SK-N-SH (cell line): Measurements from ENCODE around the gene ALOX5AP.

ENCODE experiments used
- ELF1 ChIP-seq: IDR thresholded peaks from 2 replicates; pipeline ENCODE4 v1.4.0; 2012
- EP300 ChIP-seq, 2 experiments: IDR thresholded peaks; 2 replicates each; pipeline versions ENCODE4 v1.4.0 to v1.6.1; 2012; ENCODE audit warnings: borderline replicate concordance in 1 of 2, low read depth in 1 of 2, low read length in 1 of 2
- FOXM1 ChIP-seq: IDR thresholded peaks from 2 replicates; pipeline ENCODE4 v1.4.0; 2012; ENCODE audit warnings: low read depth, mild to moderate bottlenecking
- GATA2 ChIP-seq: sonication (generic); formaldehyde crosslinking; IDR thresholded peaks from 2 replicates; pipeline ENCODE4 v1.5.0; 2020; ENCODE audit warnings: mild to moderate bottlenecking, missing genetic modification reagents
- PBX3 ChIP-seq: IDR thresholded peaks from 2 replicates; pipeline ENCODE4; 2012
- POLR2AphosphoS5 ChIP-seq: IDR thresholded peaks from 2 replicates; pipeline ENCODE4 v1.6.1; 2012; ENCODE audit warnings: low read depth, low read length
- RAD21 ChIP-seq: IDR thresholded peaks from 2 replicates; pipeline ENCODE4 v1.6.1; 2012; ENCODE audit warnings: mild to moderate bottlenecking, low read length
- REST ChIP-seq: IDR thresholded peaks from 2 replicates; pipeline ENCODE4 v1.6.1; 2012; ENCODE audit warnings: mild to moderate bottlenecking, low read depth, low read length, moderate library complexity
- SIN3A ChIP-seq: IDR thresholded peaks from 2 replicates; pipeline ENCODE4 v1.6.1; 2012; ENCODE audit warnings: low read depth, mild to moderate bottlenecking, low read length, moderate library complexity, borderline replicate concordance
- SMC3 ChIP-seq: IDR thresholded peaks from 2 replicates; pipeline ENCODE4 v1.6.1; 2012; ENCODE audit warnings: low read depth, low read length, improper control_type of control experiment
- TAF1 ChIP-seq: IDR thresholded peaks from 2 replicates; pipeline ENCODE4 v1.6.1; 2012; ENCODE audit warnings: low read depth, mild to moderate bottlenecking, low read length, moderate library complexity, borderline replicate concordance
- TCF12 ChIP-seq: IDR thresholded peaks from 2 replicates; pipeline ENCODE4 v1.4.0; 2012
- TF ChIP-seq, protein P1 (sequence below): fragments of 200-600 bp; sonication (generic); IDR thresholded peaks from 2 replicates; pipeline ENCODE4 v1.6.1; 2017; ENCODE audit warnings: antibody characterized with exemption, mild to moderate bottlenecking, moderate library complexity
- TF ChIP-seq, protein P2 (sequence below): IDR thresholded peaks from 2 replicates; pipeline ENCODE4 v1.4.0; 2012; ENCODE audit warnings: low read depth, borderline replicate concordance

- TF ChIP-seq EP300 (IDR thresholded peaks at IDR 0.05; ENCODE audit: borderline replicate concordance in 1 of 2, low read depth in 1 of 2, low read length in 1 of 2) (no peak), POLR2AphosphoS5 (no peak), TCF12 (no peak), GATA2 (CRISPR knock-in tag) (no peak), REST (no peak), RAD21 (no peak), FOXM1 (no peak), SIN3A (no peak), SMC3 (no peak), PBX3 (no peak), TAF1 (no peak), ELF1 (no peak)
- TF ChIP-seq, protein P1, sequence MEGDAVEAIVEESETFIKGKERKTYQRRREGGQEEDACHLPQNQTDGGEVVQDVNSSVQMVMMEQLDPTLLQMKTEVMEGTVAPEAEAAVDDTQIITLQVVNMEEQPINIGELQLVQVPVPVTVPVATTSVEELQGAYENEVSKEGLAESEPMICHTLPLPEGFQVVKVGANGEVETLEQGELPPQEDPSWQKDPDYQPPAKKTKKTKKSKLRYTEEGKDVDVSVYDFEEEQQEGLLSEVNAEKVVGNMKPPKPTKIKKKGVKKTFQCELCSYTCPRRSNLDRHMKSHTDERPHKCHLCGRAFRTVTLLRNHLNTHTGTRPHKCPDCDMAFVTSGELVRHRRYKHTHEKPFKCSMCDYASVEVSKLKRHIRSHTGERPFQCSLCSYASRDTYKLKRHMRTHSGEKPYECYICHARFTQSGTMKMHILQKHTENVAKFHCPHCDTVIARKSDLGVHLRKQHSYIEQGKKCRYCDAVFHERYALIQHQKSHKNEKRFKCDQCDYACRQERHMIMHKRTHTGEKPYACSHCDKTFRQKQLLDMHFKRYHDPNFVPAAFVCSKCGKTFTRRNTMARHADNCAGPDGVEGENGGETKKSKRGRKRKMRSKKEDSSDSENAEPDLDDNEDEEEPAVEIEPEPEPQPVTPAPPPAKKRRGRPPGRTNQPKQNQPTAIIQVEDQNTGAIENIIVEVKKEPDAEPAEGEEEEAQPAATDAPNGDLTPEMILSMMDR = no peak
- TF ChIP-seq, protein P2, sequence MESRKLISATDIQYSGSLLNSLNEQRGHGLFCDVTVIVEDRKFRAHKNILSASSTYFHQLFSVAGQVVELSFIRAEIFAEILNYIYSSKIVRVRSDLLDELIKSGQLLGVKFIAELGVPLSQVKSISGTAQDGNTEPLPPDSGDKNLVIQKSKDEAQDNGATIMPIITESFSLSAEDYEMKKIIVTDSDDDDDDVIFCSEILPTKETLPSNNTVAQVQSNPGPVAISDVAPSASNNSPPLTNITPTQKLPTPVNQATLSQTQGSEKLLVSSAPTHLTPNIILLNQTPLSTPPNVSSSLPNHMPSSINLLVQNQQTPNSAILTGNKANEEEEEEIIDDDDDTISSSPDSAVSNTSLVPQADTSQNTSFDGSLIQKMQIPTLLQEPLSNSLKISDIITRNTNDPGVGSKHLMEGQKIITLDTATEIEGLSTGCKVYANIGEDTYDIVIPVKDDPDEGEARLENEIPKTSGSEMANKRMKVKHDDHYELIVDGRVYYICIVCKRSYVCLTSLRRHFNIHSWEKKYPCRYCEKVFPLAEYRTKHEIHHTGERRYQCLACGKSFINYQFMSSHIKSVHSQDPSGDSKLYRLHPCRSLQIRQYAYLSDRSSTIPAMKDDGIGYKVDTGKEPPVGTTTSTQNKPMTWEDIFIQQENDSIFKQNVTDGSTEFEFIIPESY = no peak
Observed at GRCh38 chr13:30751183-30751933, 16.0 kb downstream of the ALOX5AP start.
